IMR-90 (cell line): ENCODE results near the gene GRK5.
"Not testable (repeated sequence)": the region's sequence is repeated elsewhere in the genome, so short reads cannot be mapped to it uniquely, and the experiment has no call there.

Source experiments
- CTCF ChIP-seq: conservative IDR thresholded peaks from 2 replicates; pipeline ENCODE4 v1.5.1; 2012; ENCODE audit warnings: mild to moderate bottlenecking, low read depth, low read length, improper control_type of control experiment
- POLR2A ChIP-seq: IDR thresholded peaks from 2 replicates; pipeline ENCODE4 v1.6.1; 2012; ENCODE audit warnings: mild to moderate bottlenecking, low read depth, low read length

- TF ChIP-seq CTCF, POLR2A: not testable (repeated sequence)
These were observed 227.6 kb downstream of the GRK5 start for GRCh38 chr10:119434942-119435341.
